GM19328 (cell line): Measurements from ENCODE around the gene FYTTD1.

Experiments used
- ATAC-seq: cut with Tn5 transposase; IDR thresholded peaks from one replicate; pipeline ENCODE4 v1.9.1; 2021; ENCODE audit warnings: mild to moderate bottlenecking, moderate library complexity; ENCODE audit not compliant: unreplicated experiment

Gene FYTTD1

GRCh38 chr3:197737319-197737649, 12.4 kb upstream of the FYTTD1 start:
- no peak for ATAC-seq

GRCh38 chr3:197737749-197738462, 11.8 kb upstream of the FYTTD1 start:
- ATAC-seq: no peak

- ATAC-seq: no peak
These were observed 6.9 kb upstream of the FYTTD1 start for GRCh38 chr3:197742787-197743186.

GRCh38 chr3:197746209-197746608, 3.5 kb upstream of the FYTTD1 start:
- ATAC-seq: no peak

- no peak for ATAC-seq
These were observed 2.9 kb upstream of the FYTTD1 start for GRCh38 chr3:197746801-197747237.

DNA sequence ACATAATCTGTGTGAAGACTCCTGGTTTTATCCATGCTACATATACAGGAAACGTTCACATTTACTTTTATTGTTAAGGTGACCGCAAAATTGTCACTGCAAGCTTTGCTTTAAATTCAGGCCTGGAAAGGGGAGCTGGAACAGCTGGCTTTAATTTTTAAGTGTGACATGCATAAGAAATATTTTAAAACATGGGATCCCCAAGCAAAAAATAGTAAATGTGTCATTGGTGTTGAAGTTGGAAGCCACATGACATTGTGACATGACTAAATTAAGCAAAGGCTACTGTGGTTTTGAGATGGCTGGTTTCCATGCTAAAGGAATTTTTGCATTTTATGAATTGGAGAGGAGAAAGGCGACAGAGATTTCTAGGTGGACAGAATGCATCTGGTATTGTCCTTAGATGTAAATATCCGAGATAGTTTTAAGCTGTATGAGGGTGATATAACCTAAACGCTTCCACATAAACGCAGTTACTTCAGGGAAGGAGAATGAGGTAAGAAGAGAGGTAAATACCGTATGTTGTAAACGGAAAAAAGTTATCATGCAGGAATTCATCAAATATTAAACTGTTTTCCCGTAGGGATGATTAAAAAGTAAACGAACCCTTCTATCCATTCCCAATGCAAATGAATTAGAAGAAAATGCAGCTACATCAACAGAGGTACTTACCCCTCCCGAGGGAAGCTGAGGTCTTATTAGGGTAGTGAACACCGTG, 927 bp upstream of the FYTTD1 start:
- ATAC-seq: no peak

GRCh38 chr3:197749315-197749600, 425 bp upstream of the FYTTD1 start:
- ATAC-seq: peak; percentile 19

- ATAC-seq: peak; percentile 38
These were observed 731 bp downstream of the FYTTD1 start for GRCh38 chr3:197750396-197750831.

GRCh38 chr3:197750858-197751737, 1.4 kb downstream of the FYTTD1 start:
- no peak for ATAC-seq

- ATAC-seq: no peak
These were observed 2.4 kb downstream of the FYTTD1 start for GRCh38 chr3:197752107-197752506.

GRCh38 chr3:197753263-197753662, 3.6 kb downstream of the FYTTD1 start:
- ATAC-seq: no peak

DNA sequence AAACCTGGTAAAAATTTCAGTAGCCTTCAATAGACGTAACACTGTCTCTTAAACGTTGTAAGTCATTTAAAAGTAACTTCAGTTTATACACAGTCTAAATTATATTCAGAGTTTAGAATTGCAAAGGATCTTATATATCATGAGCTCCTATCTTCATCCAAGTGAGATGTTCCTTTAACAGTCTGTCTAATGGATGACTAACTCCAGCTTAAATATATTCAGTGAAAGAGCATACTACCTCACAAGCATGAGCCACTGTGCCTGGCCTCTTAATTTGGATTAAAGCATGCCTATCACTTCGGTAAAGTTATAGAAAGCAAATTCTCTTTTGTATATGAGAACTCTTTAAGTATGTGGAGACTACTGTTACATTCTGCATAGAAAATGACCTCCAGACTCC, 7.0 kb downstream of the FYTTD1 start:
- ATAC-seq: no peak

DNA sequence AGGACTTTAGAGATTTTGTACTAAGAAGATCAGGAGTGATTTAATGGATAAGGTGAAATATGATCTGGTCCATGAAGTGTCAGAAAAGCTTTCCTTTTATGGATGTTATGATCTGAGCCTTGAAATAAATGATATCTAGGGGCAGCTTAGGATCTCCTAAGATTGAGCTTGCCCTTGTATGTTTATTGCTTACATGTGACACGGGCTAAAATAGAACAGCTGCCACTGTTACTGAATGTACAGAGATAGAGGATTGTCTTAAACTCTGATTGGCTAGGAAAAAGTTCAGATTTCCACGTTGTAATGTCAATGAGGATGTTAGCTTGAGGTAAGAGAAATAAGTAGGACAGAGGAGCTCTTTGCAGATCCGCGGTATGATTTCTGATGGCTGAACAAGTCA, 8.8 kb downstream of the FYTTD1 start:
- no peak for ATAC-seq

DNA sequence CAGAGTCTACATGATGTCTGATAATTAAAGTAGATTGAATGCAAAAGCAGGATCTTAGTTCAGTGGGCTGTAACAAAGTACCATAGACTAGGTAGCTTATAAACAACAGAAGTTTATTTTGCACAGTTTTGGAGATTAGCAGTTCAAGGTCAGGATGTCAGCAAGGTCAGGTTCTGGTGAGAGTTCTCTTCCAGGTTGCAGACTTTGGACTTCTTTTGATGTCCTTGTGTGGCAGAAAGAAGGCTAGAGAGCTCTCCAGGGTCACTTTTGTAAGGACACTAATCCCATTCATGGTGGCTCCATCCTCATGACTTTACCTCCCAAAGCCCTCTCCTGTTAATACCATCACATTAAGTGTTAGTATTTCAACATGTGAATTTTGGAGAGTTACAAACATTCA, 12.1 kb downstream of the FYTTD1 start:
- no peak for ATAC-seq

DNA sequence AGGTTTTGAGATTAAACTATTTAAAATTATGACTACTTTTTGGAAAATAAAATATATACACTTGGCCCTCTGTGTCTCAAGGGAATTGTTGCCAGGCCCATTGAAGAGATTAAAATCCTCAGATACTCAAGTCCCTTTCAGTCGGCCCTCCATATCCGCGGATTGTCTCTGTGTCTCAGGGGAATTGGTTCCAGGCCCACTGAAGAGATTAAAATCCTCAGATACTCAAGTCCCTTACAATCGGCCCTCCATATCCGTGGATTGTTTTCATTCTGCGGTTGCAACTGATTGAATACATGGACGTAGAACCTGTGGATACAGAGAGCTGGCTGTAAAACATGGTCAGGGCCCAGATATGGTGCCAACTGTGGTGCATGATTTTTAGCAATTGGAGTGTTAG, 25.6 kb downstream of the FYTTD1 start:
- ATAC-seq: no peak

DNA sequence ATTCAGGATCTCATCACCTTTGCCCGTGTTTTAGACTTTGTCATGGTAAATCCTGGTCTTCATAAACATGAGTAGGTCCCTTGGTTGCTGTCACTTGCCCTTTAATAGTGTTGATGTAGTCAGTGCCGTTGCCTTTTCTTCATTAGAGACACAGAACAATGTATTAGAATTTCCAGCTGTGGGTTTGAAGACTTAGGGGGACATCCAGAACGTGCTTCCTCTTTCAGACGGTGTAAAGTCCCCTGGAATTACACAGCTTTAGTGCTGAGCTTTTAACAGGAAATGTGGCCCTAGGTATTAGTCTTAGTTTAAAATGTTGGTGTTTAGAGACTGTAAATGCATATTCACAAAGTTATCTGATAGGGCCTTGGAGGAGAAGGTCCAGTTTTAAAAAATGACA, 32.5 kb downstream of the FYTTD1 start:
- no peak for ATAC-seq

DNA sequence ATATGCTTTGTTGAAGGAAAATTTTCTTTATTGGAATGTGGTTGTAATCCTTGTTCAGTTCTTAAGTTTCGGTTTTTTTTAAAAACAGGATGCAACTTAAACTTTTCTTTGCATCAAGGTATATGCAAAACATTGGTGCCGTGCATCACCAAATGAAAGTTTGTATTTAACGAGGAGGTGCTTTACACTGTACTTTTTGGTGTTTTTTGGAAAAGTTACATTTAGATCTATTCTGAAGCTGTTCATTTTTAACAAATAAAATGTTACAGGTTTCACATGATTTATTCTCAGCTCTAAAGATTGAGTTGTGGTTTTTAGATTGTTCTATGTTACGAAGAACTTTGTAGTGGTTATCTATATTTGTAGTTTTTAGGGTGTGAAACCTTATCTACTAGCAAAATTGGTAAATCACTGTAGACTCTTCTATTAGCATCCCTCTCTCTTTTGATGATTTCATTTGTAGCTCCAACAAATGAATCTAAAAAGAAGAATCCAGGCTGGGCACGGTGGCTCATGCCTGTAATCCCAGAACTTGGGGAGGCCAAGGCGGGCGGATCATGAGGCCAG, 34.4 kb downstream of the FYTTD1 start:
- ATAC-seq: no peak

GRCh38 chr3:197787412-197787811, 37.7 kb downstream of the FYTTD1 start:
- ATAC-seq: no peak

DNA sequence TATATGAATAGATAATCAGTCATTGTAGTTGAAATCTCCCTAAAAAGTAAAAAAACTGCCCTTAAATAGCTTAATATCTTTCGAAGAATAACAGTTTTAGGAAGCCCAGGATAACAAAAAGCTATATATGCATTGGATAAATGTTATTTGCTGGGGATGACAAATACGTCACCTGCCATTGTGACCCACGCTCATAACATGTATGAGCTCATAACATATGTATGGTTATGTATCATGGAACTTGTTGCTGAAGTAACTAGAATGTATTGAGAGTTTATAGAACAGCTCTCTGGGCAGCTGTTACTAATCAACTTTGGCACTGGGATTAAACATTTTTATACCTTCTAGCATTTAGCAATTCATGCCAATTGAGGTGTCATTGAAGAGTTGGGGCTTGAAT, 39.6 kb downstream of the FYTTD1 start:
- ATAC-seq: no peak

DNA sequence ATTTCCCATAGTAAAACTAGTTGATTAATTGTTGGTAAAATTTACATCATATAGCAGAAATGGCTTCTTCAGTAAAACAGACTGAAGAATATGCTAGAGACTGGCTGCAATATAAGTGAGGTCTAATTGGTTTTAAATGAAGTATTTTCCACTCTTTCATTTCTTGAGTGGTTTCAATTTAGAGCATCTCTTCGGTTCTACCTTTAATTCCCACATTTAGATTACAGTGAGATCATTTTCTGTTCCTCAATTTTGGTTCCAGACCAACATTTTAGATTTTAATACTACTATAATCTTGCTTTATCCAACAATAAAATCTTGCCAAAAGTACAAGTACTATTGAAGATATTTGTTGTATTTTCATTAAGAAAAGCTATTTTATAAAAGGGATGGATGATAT, 40.4 kb downstream of the FYTTD1 start:
- ATAC-seq: no peak

DNA sequence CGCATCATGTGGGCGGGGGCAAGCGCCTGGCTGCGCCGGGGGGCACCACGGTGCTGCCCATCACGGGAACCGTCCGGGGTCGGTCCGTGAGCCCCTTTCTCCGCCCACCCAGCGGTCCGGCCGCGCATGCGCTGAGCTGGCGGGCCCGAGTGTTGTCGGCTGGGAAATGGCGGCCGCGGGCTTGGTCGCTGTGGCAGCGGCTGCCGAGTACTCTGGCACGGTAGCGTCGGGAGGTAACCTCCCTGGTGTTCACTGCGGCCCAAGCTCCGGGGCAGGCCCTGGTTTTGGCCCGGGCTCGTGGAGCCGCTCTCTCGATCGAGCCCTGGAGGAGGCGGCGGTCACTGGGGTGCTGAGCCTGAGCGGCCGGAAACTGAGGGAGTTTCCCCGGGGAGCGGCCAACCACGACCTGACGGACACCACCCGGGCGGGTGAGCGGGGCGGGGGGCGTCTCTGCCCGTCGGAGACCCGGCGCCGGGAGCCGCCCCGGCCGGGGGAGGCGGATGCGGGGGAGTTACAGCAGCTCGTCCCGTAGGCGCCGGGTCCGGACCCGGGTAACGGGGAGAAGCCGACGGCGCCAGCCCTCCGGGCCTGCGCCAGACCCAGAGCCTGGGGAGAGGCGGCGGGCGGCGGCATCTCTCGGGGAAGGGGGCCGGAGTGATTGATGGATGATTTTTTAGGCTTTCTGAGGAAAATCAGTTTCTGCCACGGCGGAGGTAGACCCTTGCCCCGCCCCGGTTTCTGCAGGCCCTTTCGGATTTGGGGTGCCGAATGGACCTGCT, 41.6 kb downstream of the FYTTD1 start, which contains the start of gene LRCH3:
Gene LRCH3, plus strand, starts transcription at position 142 of the 779 bp plus-strand sequence. Its CDS starts 25 bp downstream, at position 167.
- ATAC-seq: peak; percentile 65
